NCI-H2029 (cell line): ENCODE results near the gene TTC31.

ENCODE experiments used
- DNase-seq: peaks from one replicate; lab custom pipeline; 2025; lab: John Stamatoyannopoulos, UW

The TTC31 gene

DNA sequence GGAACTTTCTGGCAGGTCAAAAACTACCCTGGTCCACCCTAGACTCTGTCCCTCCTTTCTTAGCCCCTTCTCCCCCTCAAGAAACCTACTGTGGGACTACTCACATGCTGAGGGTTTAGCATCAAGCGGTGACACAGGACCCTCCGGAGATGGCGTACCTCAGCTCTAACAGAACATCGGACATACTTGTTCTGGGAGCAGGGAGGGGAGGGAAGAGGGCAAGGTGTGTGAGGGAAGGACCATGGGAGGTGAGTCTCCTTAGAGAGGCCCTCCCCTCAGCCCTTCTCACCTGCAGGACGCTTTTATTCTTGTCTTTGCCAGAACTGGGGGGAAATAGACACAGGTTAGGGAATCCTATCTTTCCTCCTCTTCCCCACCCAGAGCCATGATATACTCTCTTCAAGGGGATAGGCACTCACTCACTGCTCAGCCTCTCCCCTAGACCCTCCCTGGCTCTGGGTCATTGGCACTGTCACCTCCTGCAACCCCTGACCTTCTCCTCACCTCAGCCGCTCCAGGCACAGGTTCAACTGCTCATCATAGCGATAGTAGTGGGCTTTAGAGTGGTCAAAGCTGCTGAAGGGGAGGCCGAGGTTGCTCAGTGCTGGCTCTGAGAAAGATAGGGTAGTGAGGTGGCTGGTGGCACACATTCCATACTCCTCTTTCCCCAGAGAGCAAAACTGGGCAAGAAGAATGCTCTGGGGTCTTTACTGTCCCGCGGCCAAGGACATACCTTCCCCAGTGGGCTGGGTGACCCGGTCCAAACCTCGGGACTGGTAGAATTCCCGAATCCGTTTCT is 22.8 kb downstream of the TTC31 start:
- DNase-seq, result no peak

GRCh38 chr2:74507145-74507925 is 24.5 kb downstream of the TTC31 start, which contains the start of gene PCGF1:
TSS of gene PCGF1 (minus strand) at chr2:74507695. CDS start at chr2:74507668, 27 bp downstream.
- DNase-seq, result peak; percentile 93

GRCh38 chr2:74507926-74508520 is 25.1 kb downstream of the TTC31 start:
- no peak for DNase-seq

- no peak for DNase-seq
Measured at GRCh38 chr2:74510272-74510671, 27.4 kb downstream of the TTC31 start.

DNA sequence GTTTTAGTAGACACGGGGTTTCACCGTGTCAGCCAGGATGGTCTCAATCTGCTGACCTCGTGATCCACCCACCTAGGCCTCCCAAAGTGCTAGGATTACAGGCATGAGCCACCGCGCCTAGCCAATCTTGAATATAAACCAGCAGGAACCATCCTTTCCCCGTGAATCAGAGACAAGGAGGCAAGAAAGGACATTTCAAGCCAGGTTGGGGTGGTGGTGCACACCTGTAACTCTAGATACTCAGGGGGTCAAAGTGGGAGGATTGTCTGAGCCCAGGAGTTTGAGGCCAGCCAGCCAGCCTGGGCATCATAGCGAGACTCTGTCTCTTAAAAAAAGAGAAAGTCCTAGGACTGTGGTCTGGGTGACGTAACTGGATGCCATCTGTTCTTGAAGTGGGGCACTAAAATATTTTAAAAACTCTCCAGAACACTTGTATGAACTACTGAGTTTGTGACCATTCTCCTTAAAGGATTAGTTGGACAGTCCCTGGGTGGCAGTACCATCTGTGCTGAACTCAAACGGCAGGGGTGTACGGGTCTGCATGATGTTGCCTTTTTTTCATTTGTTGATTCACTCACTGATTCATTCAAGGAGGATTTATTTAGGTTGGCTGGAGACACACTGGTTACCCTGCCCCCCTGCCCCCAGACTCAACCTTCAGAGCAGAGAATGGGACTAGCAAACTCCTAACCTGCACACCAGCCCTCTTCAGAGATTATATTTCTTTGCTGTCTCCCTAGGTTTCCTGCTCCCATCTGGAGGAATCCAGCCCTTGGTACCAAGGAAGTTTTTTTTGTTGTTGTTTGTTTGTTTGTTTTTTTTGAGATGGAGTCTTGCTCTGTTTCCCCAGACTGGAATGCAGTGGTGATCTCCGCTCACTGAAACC is 28.5 kb downstream of the TTC31 start:
- DNase-seq, result no peak

- DNase-seq, result no peak
Measured at GRCh38 chr2:74512744-74513604, 30.1 kb downstream of the TTC31 start.

GRCh38 chr2:74513605-74514367 is 30.9 kb downstream of the TTC31 start:
- DNase-seq, result no peak

GRCh38 chr2:74514368-74515270 is 31.7 kb downstream of the TTC31 start, which contains the start of gene TLX2:
TSS of gene TLX2 (plus strand) at chr2:74514450. CDS start at chr2:74514807, 357 bp downstream.
- no peak for DNase-seq

DNA sequence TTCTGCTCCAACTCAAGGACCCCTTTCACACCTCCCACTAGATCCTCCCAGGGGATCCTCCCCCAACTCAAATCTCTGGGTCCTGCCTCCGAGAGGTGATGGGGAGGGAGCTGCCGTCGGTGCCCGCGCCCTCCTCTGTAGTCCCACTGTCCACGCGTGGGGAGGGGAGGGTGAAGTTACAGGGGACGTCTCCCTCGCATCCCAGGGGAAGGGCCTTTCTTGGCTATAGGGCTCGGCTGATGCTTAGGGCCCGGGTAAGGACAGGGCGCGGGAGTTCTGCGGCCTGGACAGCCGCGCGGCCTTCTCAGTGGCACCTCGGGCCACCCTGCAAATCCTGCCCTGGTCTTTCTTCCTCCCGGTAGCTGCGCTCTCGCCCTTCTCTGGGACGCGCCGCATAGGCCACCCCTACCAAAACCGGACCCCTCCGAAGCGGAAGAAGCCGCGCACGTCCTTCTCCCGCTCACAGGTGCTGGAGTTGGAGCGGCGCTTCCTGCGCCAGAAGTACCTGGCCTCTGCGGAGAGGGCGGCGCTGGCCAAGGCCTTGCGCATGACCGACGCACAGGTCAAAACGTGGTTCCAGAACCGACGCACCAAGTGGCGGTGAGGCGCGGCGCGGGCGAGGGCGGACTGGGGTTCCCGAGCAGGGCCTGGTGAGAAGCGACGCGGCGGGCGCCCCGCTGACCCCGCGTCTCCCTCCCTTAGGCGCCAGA is 32.5 kb downstream of the TTC31 start:
- DNase-seq, result no peak

GRCh38 chr2:74515981-74516633 is 33.2 kb downstream of the TTC31 start:
- peak; percentile 25 for DNase-seq

- DNase-seq, result no peak
Measured at GRCh38 chr2:74516650-74517049, 33.8 kb downstream of the TTC31 start.

DNA sequence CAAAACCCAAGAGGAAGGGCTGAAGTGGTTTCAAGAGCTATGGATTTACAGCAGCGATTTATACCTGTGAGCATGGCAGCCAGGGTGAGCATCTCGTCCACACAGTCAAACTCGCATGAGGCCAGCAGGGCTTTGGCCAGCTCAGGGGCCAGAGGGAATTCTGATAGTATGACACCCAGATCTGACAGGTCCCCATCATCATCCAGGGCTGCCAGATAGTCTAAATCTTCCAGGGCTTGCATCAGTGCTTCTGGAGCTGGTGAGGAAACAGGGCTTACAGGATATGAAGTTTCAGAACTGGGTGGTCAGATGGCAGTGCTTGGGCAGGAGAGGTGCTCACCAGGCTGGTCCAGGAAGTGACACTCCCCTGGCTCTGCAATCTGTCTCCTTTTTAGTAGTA is 39.6 kb downstream of the TTC31 start:
- DNase-seq, result no peak

DNA sequence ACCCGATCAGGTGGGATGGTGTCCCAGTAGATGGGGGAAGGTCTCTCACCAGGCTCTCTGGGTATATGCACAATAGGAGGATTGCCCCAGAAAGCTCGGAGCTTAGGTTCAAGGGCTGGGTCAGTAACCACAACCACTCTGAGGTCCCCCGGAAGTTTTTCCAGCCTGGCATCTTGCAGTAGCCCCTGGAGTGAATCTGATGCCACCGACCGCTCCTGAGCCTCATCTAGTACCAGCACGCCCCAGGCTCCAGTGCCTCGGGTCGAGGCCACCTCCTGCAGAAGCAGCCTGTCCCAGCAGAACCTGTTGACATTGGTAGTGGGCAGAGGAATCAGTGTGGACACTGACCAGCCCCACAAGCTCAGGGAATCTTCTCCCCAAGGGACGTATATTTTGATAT is 41.1 kb downstream of the TTC31 start:
- DNase-seq, result no peak

DNA sequence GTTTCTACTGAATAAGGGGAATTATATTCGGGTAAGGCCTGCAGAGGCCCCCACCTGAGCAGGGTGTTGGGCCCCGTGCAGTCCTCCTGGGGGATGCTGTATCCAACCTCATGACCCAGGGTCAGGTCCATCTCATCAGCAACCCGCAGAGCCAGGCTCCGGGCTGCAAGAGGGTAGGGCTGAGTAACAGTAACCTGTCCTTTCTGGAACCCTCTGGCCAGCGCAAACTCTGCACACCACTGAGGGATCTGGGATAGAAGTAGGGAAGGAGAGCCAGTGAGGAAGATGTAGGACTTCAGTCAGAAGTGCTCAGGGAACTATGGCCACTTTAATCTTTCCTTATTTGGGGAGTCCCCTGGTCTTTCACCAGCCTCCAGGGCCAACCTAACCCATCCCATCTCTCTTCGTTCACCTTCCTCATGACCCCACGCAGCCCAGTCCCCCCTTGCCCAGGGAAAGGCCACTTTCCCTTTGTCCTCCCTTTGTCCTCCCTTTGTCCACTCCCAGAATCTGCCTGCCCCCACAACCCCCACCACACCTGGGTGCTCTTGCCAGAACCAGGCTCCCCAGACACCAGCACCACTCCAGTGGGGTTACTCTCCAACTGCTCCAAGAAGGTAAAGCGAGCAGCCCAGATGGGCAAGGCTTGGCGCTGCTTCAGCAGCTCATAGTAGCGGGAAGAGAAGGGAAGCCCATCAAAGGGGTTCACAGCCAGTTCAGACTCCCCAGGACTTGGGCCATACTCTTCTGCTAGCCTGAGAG is 42.3 kb downstream of the TTC31 start:
- no peak for DNase-seq

DNA sequence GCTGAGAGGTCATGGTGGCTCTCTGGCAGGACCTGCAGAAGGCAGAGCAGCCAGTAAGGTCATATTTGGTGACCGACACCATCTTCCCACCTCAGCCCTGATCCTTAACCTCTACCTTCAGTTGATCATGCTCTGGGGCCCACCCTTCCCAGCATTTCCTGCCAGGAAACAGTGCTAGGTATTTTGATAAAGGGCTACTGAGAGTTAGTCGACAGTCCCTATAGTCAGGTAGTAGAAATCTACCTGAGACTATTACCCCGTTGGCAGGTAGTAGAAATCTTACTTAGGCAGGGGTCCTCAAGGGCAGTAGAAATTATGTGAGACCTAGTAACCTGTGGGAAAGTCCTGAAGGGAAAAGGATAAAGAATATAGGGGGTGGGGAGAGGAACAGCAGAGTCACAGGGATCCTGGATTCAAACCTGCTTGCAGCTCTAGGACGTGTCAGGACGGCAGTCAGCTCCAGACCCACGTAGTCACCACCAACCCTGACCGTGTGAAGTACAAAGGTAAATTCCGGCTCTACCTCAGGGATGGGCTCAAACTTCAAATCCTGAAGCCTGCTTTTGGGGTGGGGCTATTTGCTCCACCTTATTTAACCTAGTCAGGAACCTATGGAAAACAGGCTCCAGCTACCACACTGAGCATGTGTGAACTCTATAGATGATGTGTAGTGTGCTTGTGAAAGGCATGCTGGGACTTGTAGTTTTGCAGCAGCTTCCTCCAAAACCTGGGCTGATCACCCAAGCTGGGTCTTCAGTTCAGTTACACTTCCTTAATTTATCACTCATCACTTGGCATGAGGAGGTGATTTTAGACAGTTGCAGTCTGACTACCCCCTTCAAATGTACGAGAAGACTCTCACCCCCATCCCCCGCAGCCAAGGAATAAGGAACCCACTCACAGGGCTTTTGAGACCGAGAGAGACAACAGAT is 43.1 kb downstream of the TTC31 start, which contains the start of gene DQX1:
Gene DQX1 (minus strand): TSS at position 515 of the 932 bp plus-strand sequence. CDS start 502 bp downstream, at position 13.
- no peak for DNase-seq
